Stimulated activated CD4-positive, alpha-beta T cell treated with anti-CD3 and anti-CD28 coated beads, TNF-alpha, amount 100 ng/mL, for 24 hours (primary cell): ENCODE results near the gene TAMALIN.

Experiments used
- DNase-seq, 3 experiments: peaks; one replicate each; pipeline ENCODE4 v3.0.0-alpha.2; 2020; ENCODE audit warnings: low read depth in 3 of 3

The TAMALIN gene

GRCh38 chr12:52055731-52056711, 49.3 kb downstream of the TAMALIN start:
- no peak for DNase-seq

GRCh38 chr12:52056801-52057637, 50.3 kb downstream of the TAMALIN start:
- no peak for DNase-seq

GRCh38 chr12:52057638-52058576, 51.2 kb downstream of the TAMALIN start:
- no peak for DNase-seq

- DNase-seq = no peak
Observed at GRCh38 chr12:52058631-52059361, 52.0 kb downstream of the TAMALIN start.

GRCh38 chr12:52059582-52060497, 53.1 kb downstream of the TAMALIN start:
- DNase-seq = no peak

GRCh38 chr12:52060498-52061177, 53.9 kb downstream of the TAMALIN start:
- no peak for DNase-seq

- DNase-seq = no peak
Observed at GRCh38 chr12:52061470-52062166, 54.9 kb downstream of the TAMALIN start.

- DNase-seq = no peak
Observed at GRCh38 chr12:52062167-52063081, 55.7 kb downstream of the TAMALIN start.

- no peak for DNase-seq
Observed at GRCh38 chr12:52063082-52063924, 56.6 kb downstream of the TAMALIN start.

GRCh38 chr12:52063981-52064649, 57.4 kb downstream of the TAMALIN start:
- DNase-seq = no peak
